SK-N-SH (cell line): ENCODE data around the gene TIAM1.

Experiments used
- CTCF ChIP-seq: fragments of 200-600 bp; sonication (generic); IDR thresholded peaks from 2 replicates; pipeline ENCODE4 v1.6.1; 2017; ENCODE audit warnings: antibody characterized with exemption, mild to moderate bottlenecking, moderate library complexity
- FOSL2 ChIP-seq: IDR thresholded peaks from 2 replicates; pipeline ENCODE4 v1.4.0; 2012; ENCODE audit warnings: low read depth, mild to moderate bottlenecking, moderate library complexity, borderline replicate concordance
- POLR2AphosphoS5 ChIP-seq: IDR thresholded peaks from 2 replicates; pipeline ENCODE4 v1.6.1; 2012; ENCODE audit warnings: low read depth, low read length
- RAD21 ChIP-seq: IDR thresholded peaks from 2 replicates; pipeline ENCODE4 v1.6.1; 2012; ENCODE audit warnings: mild to moderate bottlenecking, low read length

- no peak for TF ChIP-seq RAD21
- no peak for TF ChIP-seq POLR2AphosphoS5
- no peak for TF ChIP-seq CTCF
- no peak for TF ChIP-seq FOSL2
Measured at GRCh38 chr21:31368361-31368760, 24.3 kb upstream of the TIAM1 start.
